ENCODE measurements around the gene NPHS2. TPM values are rescaled to one million over a fixed set of nuclear protein-coding genes. Genes with fewer than 3 reads are reported as not detected.
"Not testable (repeated sequence)": the region's sequence is repeated elsewhere in the genome, so short reads cannot be mapped to it uniquely, and the experiment has no call there.

NPHS2 gene
- total and polyA plus RNA-seq, 5 donors = not detected

GRCh38 chr1:179545321-179545720, 30.4 kb downstream of the NPHS2 start:
- intact Hi-C loops (cut with DNase I) = no loop called here
- Histone ChIP-seq H3K9me3 (ENCODE audit: control insufficient read depth, low read length) (no peaks in the 10 kb centered on the region), H3K27ac (ENCODE audit: low read length) (no peak overlapping the region), H3K4me1 (ENCODE audit: control insufficient read depth, insufficient read depth, low read length) (no peaks in the 10 kb centered on the region), H3K27me3 (ENCODE audit: control insufficient read depth, insufficient read depth) (no peaks in the 10 kb centered on the region), H3K4me3 (ENCODE audit: low read length) (no peak overlapping the region)
- 20% methylated on average over 3 of the region's 3 CpGs for WGBS
- no peak for ATAC-seq
- DNase-seq = no peak

- ATAC-seq (no peak), DNase-seq (no peak)
- Histone ChIP-seq H3K27ac (ENCODE audit: low read length) (no peak overlapping the region), H3K27me3 (ENCODE audit: control insufficient read depth, insufficient read depth) (no peaks in the 10 kb centered on the region), H3K9me3 (ENCODE audit: control insufficient read depth, low read length) (no peaks in the 10 kb centered on the region), H3K4me3 (ENCODE audit: low read length) (no peak overlapping the region), H3K4me1 (ENCODE audit: control insufficient read depth, insufficient read depth, low read length) (no peaks in the 10 kb centered on the region)
- intact Hi-C loops (cut with DNase I) = no loop called here
- 53% methylated on average over 2 of the region's 2 CpGs for WGBS
Observed at GRCh38 chr1:179541774-179542173, 34.0 kb downstream of the NPHS2 start.

GRCh38 chr1:179530352-179530751, 45.4 kb downstream of the NPHS2 start:
- Histone ChIP-seq H3K9me3 (ENCODE audit: control insufficient read depth, low read length) (no peaks in the 10 kb centered on the region), H3K4me3 (ENCODE audit: low read length) (no peak overlapping the region), H3K4me1 (ENCODE audit: control insufficient read depth, insufficient read depth, low read length) (no peaks in the 10 kb centered on the region), H3K27me3 (ENCODE audit: control insufficient read depth, insufficient read depth) (no peaks in the 10 kb centered on the region), H3K27ac (ENCODE audit: low read length) (no peak overlapping the region)
- DNase-seq (no peak), ATAC-seq (no peak)
- intact Hi-C loops (cut with DNase I) = no loop called here
- WGBS = 64% methylated on average over 1 of the region's 1 CpG

- DNase-seq = no peak
- Histone ChIP-seq H3K4me1 (ENCODE audit: control insufficient read depth, insufficient read depth, low read length) (no peaks in the 10 kb centered on the region), H3K9me3 (ENCODE audit: control insufficient read depth, low read length) (no peaks in the 10 kb centered on the region), H3K27ac (ENCODE audit: low read length) (no peak overlapping the region), H3K4me3 (ENCODE audit: low read length) (no peak overlapping the region), H3K27me3 (ENCODE audit: control insufficient read depth, insufficient read depth) (no peaks in the 10 kb centered on the region)
- no peak for ATAC-seq
- intact Hi-C loops (cut with DNase I) = no loop called here
- WGBS = 77% methylated on average over 8 of the region's 8 CpGs
Observed at GRCh38 chr1:179529482-179530195, 46.1 kb downstream of the NPHS2 start.

- ATAC-seq; H3K27ac ChIP-seq (ENCODE audit: low read length); H3K4me3 ChIP-seq (ENCODE audit: low read length); intact Hi-C loops (cut with DNase I); H3K9me3 ChIP-seq (ENCODE audit: control insufficient read depth, low read length); H3K27me3 ChIP-seq (ENCODE audit: control insufficient read depth, insufficient read depth); DNase-seq; H3K4me1 ChIP-seq (ENCODE audit: control insufficient read depth, insufficient read depth, low read length): not testable (repeated sequence)
- 97% methylated on average over 1 of the region's 1 CpG for WGBS
Observed at GRCh38 chr1:179518544-179518943, 57.2 kb downstream of the NPHS2 start.

GRCh38 chr1:179516976-179517705, 58.6 kb downstream of the NPHS2 start:
- no peak for ATAC-seq
- WGBS = 72% methylated on average over 11 of the region's 11 CpGs
- DNase-seq = no peak

GRCh38 chr1:179510038-179510437, 65.7 kb downstream of the NPHS2 start:
- Histone ChIP-seq H3K27me3 (ENCODE audit: control insufficient read depth, insufficient read depth) (no peaks in the 10 kb centered on the region), H3K27ac (ENCODE audit: low read length) (no peak overlapping the region), H3K4me3 (ENCODE audit: low read length) (no peak overlapping the region), H3K4me1 (ENCODE audit: control insufficient read depth, insufficient read depth, low read length) (no peaks in the 10 kb centered on the region), H3K9me3 (ENCODE audit: control insufficient read depth, low read length) (no peaks in the 10 kb centered on the region)
- WGBS = 44% methylated on average over 2 of the region's 2 CpGs
- ATAC-seq (no peak), DNase-seq (no peak)
- intact Hi-C loops (cut with DNase I) = no loop called here

More at GRCh38 chr1:179516976-179517705, 58.6 kb downstream of the NPHS2 start:
- Histone ChIP-seq H3K9me3 (ENCODE audit: control insufficient read depth, low read length) (no peaks in the 10 kb centered on the region), H3K27me3 (ENCODE audit: control insufficient read depth, insufficient read depth) (no peaks in the 10 kb centered on the region), H3K4me3 (ENCODE audit: low read length) (no peak overlapping the region), H3K27ac (ENCODE audit: low read length) (no peak overlapping the region), H3K4me1 (ENCODE audit: control insufficient read depth, insufficient read depth, low read length) (no peaks in the 10 kb centered on the region)
- intact Hi-C loops (cut with DNase I) = no loop called here

GRCh38 chr1:179509384-179509783, 66.4 kb downstream of the NPHS2 start:
- Histone ChIP-seq H3K9me3 (ENCODE audit: control insufficient read depth, low read length) (no peaks in the 10 kb centered on the region), H3K27ac (ENCODE audit: low read length) (no peak overlapping the region), H3K4me3 (ENCODE audit: low read length) (no peak overlapping the region), H3K27me3 (ENCODE audit: control insufficient read depth, insufficient read depth) (no peaks in the 10 kb centered on the region), H3K4me1 (ENCODE audit: control insufficient read depth, insufficient read depth, low read length) (no peaks in the 10 kb centered on the region)
- intact Hi-C loops (cut with DNase I) = no loop called here
- DNase-seq = no peak
- ATAC-seq = no peak
- 79% methylated on average over 4 of the region's 4 CpGs for WGBS

- Histone ChIP-seq H3K4me3 (ENCODE audit: low read length) (no peak overlapping the region), H3K27me3 (ENCODE audit: control insufficient read depth, insufficient read depth) (no peaks in the 10 kb centered on the region), H3K27ac (ENCODE audit: low read length) (no peak overlapping the region), H3K9me3 (ENCODE audit: control insufficient read depth, low read length) (no peaks in the 10 kb centered on the region), H3K4me1 (ENCODE audit: control insufficient read depth, insufficient read depth, low read length) (no peaks in the 10 kb centered on the region)
- DNase-seq = no peak
- WGBS = 91% methylated on average over 6 of the region's 6 CpGs
- ATAC-seq = no peak
- intact Hi-C loops (cut with DNase I) = no loop called here
Observed at GRCh38 chr1:179506199-179506598, 69.5 kb downstream of the NPHS2 start.
